Measurements from ENCODE around the gene SLC25A38. TPM values are rescaled to one million over a fixed set of nuclear protein-coding genes. Genes with fewer than 3 reads are reported as not detected.

SLC25A38 gene
- total and polyA plus RNA-seq, 10 of the 15 experiments (the other 5 are each of a cell fraction or from before 2014, with no cell fraction given) = 15.2 to 55.2 (median 39.2) TPM

DNA sequence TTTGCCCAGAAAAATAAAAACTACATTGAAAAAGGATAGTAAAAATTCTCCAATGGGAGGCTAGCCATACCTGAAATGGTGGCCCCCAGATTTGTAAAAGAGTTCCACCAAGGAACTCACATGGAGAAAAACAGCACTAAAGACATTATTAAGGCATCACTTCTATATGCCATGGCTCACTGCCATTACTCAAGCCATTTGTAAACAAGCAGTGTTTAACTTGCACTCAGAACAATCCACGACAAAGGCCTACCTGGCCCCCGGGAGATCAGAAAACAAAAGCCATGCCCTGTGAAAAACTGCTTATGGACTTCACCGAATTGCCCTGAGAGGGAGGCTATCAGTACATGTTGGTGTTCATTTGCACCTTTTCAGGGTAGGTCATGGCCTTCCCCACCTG is 34.1 kb upstream of the SLC25A38 start (continued):
- TF ChIP-seq, protein P1, sequence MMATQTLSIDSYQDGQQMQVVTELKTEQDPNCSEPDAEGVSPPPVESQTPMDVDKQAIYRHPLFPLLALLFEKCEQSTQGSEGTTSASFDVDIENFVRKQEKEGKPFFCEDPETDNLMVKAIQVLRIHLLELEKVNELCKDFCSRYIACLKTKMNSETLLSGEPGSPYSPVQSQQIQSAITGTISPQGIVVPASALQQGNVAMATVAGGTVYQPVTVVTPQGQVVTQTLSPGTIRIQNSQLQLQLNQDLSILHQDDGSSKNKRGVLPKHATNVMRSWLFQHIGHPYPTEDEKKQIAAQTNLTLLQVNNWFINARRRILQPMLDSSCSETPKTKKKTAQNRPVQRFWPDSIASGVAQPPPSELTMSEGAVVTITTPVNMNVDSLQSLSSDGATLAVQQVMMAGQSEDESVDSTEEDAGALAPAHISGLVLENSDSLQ (IDR thresholded peaks at IDR 0.05) = no peak
- TF ChIP-seq, protein P2, sequence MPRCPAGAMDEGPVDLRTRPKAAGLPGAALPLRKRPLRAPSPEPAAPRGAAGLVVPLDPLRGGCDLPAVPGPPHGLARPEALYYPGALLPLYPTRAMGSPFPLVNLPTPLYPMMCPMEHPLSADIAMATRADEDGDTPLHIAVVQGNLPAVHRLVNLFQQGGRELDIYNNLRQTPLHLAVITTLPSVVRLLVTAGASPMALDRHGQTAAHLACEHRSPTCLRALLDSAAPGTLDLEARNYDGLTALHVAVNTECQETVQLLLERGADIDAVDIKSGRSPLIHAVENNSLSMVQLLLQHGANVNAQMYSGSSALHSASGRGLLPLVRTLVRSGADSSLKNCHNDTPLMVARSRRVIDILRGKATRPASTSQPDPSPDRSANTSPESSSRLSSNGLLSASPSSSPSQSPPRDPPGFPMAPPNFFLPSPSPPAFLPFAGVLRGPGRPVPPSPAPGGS (IDR thresholded peaks at IDR 0.05; ENCODE audit: borderline replicate concordance, insufficient read depth, low read depth, low read length, poor library complexity, severe bottlenecking) = no peak
- no peak for TF ChIP-seq SMAD5 (IDR thresholded peaks at IDR 0.05; ENCODE audit: low read depth)
- TF ChIP-seq STAT1 (conservative IDR thresholded peaks at IDR 0.05) = no peak
- TF ChIP-seq ZNF687 (IDR thresholded peaks at IDR 0.05) = no peak
